ENCODE measurements around the gene DIS3L2.
A peak's percentile ranks its signal among the peaks of the same experiment; 100 is the strongest.

The DIS3L2 gene

GRCh38 chr2:232211743-232212686, 250.5 kb downstream of the DIS3L2 start:
- Mint-ChIP-seq H3K27me3 (no peaks in the 10 kb centered on the region), H3K27ac (ENCODE audit: low read depth) (no peak overlapping the region), H3K36me3 (ENCODE audit: insufficient read depth) (peaks cover 13% of the 10 kb centered on the region), H3K4me3 (no peak overlapping the region), H3K9me3 (no peaks in the 10 kb centered on the region), H3K4me1 (peaks cover 16% of the 10 kb centered on the region)
- ATAC-seq (replicated peaks; ENCODE audit: extremely low read depth, poor library complexity, severe bottlenecking) (no peak), DNase-seq (ENCODE audit: low spot score in 2 of 2) (no peak)

GRCh38 chr2:232213176-232213575, 251.7 kb downstream of the DIS3L2 start:
- Mint-ChIP-seq H3K4me3 (no peak overlapping the region), H3K27ac (ENCODE audit: low read depth) (no peak overlapping the region), H3K9me3 (no peaks in the 10 kb centered on the region), H3K4me1 (peaks cover 16% of the 10 kb centered on the region), H3K27me3 (no peaks in the 10 kb centered on the region), H3K36me3 (ENCODE audit: insufficient read depth) (peaks cover 14% of the 10 kb centered on the region)
- DNase-seq (ENCODE audit: low spot score in 2 of 2): no peak
- no peak for ATAC-seq (replicated peaks; ENCODE audit: extremely low read depth, poor library complexity, severe bottlenecking)

GRCh38 chr2:232214053-232214452, 252.5 kb downstream of the DIS3L2 start:
- no peak overlapping the region for H3K27ac Mint-ChIP-seq (ENCODE audit: low read depth)
- ATAC-seq (replicated peaks; ENCODE audit: extremely low read depth, poor library complexity, severe bottlenecking) (no peak), DNase-seq (ENCODE audit: low spot score in 2 of 2) (no peak)
- H3K4me3 Mint-ChIP-seq: no peak overlapping the region
- H3K4me1 Mint-ChIP-seq: peaks cover 22% of the 10 kb centered on the region
- no peaks in the 10 kb centered on the region for H3K9me3 Mint-ChIP-seq
- no peaks in the 10 kb centered on the region for H3K27me3 Mint-ChIP-seq
- peaks cover 14% of the 10 kb centered on the region for H3K36me3 Mint-ChIP-seq (ENCODE audit: insufficient read depth)

DNA sequence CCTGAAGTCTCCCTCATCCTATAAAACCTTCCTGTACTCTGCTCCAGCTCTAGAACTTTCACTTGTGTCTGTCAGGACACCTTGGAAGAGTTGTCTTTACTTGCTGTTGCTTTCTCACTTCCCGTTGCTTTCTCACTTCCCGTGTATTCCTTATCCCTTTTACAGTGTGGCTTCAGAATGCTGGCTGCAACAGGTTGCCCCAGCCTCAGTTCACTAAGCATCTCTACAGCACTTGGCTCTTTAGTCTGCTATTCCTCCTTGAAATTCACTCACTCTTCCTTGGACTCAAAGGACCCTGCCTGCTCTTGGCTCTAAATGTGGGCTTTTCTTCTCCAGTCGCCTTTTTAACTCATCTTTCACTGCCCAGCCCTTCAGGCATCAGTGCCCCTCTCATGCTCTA, 254.5 kb downstream of the DIS3L2 start:
- Mint-ChIP-seq H3K9me3 (no peaks in the 10 kb centered on the region), H3K27me3 (no peaks in the 10 kb centered on the region), H3K4me1 (peaks cover 30% of the 10 kb centered on the region), H3K27ac (ENCODE audit: low read depth) (no peak overlapping the region), H3K36me3 (ENCODE audit: insufficient read depth) (peaks cover 13% of the 10 kb centered on the region), H3K4me3 (no peak overlapping the region)
- DNase-seq (ENCODE audit: low spot score in 2 of 2): no peak
- ATAC-seq (replicated peaks; ENCODE audit: extremely low read depth, poor library complexity, severe bottlenecking): no peak

DNA sequence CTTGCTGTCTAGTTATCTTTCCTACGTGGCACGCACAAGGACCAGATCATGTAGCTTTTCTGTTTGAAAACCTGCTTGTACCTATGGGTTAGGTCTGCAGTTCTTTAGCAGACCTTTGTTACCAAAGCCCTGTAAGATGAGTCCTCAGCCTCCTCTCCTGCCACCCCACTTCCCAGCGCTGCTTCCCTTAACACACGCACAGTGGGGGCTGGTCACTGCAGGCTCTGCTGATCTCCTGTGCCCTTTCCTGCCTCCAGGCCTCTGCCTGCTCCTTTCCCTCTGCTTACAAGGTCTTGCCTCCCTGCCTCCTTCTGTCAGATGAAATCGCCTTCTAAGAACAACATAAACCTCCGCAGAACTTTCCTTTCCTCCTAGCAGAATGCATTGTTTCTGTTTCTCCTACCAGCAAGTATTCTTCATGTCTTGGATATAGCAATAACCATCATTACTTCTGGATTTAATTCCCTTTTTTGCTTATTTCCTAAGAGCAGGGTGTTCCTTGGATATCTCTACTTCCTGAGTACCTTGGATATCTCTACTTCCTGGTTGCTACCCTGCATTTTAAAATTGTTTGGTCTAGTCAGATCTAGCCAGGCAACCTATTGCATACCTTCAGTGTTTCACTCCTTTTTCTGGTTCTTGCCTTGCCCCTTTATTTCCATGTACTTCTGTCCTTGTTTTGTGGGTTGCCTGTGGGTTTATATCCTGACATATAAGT, 257.4 kb downstream of the DIS3L2 start:
- ATAC-seq (replicated peaks; ENCODE audit: extremely low read depth, poor library complexity, severe bottlenecking) (no peak), DNase-seq (ENCODE audit: low spot score in 2 of 2) (no peak)
- Mint-ChIP-seq H3K9me3 (no peaks in the 10 kb centered on the region), H3K36me3 (ENCODE audit: insufficient read depth) (peaks cover 10% of the 10 kb centered on the region), H3K4me3 (no peak overlapping the region), H3K27me3 (no peaks in the 10 kb centered on the region), H3K4me1 (peaks cover 21% of the 10 kb centered on the region), H3K27ac (ENCODE audit: low read depth) (peak overlapping the region; percentile 33)

- H3K4me3 Mint-ChIP-seq: no peak overlapping the region
- H3K9me3 Mint-ChIP-seq: no peaks in the 10 kb centered on the region
- H3K27me3 Mint-ChIP-seq: no peaks in the 10 kb centered on the region
- peak overlapping the region; percentile 33 for H3K27ac Mint-ChIP-seq (ENCODE audit: low read depth)
- DNase-seq (ENCODE audit: low spot score in 2 of 2): no peak
- ATAC-seq (replicated peaks; ENCODE audit: extremely low read depth, poor library complexity, severe bottlenecking): no peak
- H3K36me3 Mint-ChIP-seq (ENCODE audit: insufficient read depth): peaks cover 10% of the 10 kb centered on the region
- H3K4me1 Mint-ChIP-seq: peaks cover 21% of the 10 kb centered on the region
Measured at GRCh38 chr2:232219496-232219870, 258.0 kb downstream of the DIS3L2 start.

DNA sequence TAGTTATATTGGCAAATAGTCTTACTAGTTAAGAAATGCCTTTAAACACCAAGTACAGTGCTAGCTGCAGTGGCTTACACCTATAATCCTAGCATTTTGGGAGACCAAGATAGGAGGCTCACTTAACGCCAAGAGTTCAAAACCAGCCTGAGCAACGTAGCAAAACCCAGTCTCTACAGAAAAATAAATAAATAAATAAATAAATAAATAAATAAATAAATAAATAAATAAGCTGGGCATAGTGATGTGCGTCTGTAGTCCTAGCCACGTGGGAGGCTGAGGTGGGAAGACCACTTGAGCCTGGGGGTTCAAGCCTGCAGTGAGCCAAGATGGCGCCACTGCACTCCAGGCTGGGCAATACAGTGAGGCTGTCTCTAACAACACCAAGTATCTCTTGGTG, 258.4 kb downstream of the DIS3L2 start:
- H3K4me1 Mint-ChIP-seq: peaks cover 21% of the 10 kb centered on the region
- H3K27me3 Mint-ChIP-seq: no peaks in the 10 kb centered on the region
- peaks cover 10% of the 10 kb centered on the region for H3K36me3 Mint-ChIP-seq (ENCODE audit: insufficient read depth)
- H3K4me3 Mint-ChIP-seq: no peak overlapping the region
- DNase-seq (ENCODE audit: low spot score in 2 of 2): no peak
- ATAC-seq (replicated peaks; ENCODE audit: extremely low read depth, poor library complexity, severe bottlenecking): no peak
- no peaks in the 10 kb centered on the region for H3K9me3 Mint-ChIP-seq
- no peak overlapping the region for H3K27ac Mint-ChIP-seq (ENCODE audit: low read depth)

- Mint-ChIP-seq H3K27ac (ENCODE audit: low read depth) (no peak overlapping the region), H3K9me3 (no peaks in the 10 kb centered on the region), H3K4me1 (no peaks in the 10 kb centered on the region), H3K4me3 (no peak overlapping the region), H3K36me3 (ENCODE audit: insufficient read depth) (peaks cover 4% of the 10 kb centered on the region), H3K27me3 (no peaks in the 10 kb centered on the region)
- DNase-seq (ENCODE audit: low spot score in 2 of 2): no peak
- no peak for ATAC-seq (replicated peaks; ENCODE audit: extremely low read depth, poor library complexity, severe bottlenecking)
Measured at GRCh38 chr2:232225429-232225828, 263.9 kb downstream of the DIS3L2 start.

GRCh38 chr2:232225895-232226294, 264.4 kb downstream of the DIS3L2 start:
- H3K9me3 Mint-ChIP-seq: no peaks in the 10 kb centered on the region
- peaks cover 4% of the 10 kb centered on the region for H3K4me1 Mint-ChIP-seq
- DNase-seq (ENCODE audit: low spot score in 2 of 2): no peak
- no peaks in the 10 kb centered on the region for H3K27me3 Mint-ChIP-seq
- no peak overlapping the region for H3K27ac Mint-ChIP-seq (ENCODE audit: low read depth)
- H3K36me3 Mint-ChIP-seq (ENCODE audit: insufficient read depth): peaks cover 4% of the 10 kb centered on the region
- no peak overlapping the region for H3K4me3 Mint-ChIP-seq
- no peak for ATAC-seq (replicated peaks; ENCODE audit: extremely low read depth, poor library complexity, severe bottlenecking)

DNA sequence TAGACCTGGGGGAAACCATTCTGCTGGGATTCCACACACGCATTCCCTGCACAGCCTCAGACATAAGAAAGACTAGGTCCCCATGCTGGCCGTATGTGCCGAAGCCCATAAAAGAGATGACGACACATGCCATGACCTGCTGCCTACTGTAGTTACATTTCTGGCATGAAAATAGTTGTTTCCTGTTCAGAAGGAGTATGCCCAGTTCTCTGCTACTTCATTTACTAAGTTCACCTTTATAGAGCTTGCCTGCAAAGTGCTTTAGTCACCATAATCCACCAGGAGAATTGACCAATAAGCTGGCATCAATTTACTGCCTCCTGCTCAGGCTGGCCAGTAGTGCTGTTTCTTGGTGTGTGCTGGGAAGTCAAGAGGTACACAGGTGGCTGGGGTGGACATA, 266.8 kb downstream of the DIS3L2 start:
- no peaks in the 10 kb centered on the region for H3K27me3 Mint-ChIP-seq
- DNase-seq (ENCODE audit: low spot score in 2 of 2): no peak
- ATAC-seq (replicated peaks; ENCODE audit: extremely low read depth, poor library complexity, severe bottlenecking): no peak
- H3K4me3 Mint-ChIP-seq: no peak overlapping the region
- no peaks in the 10 kb centered on the region for H3K9me3 Mint-ChIP-seq
- H3K4me1 Mint-ChIP-seq: peaks cover 20% of the 10 kb centered on the region
- H3K36me3 Mint-ChIP-seq (ENCODE audit: insufficient read depth): no peaks in the 10 kb centered on the region
- H3K27ac Mint-ChIP-seq (ENCODE audit: low read depth): no peak overlapping the region

- no peak overlapping the region for H3K27ac Mint-ChIP-seq (ENCODE audit: low read depth)
- H3K4me1 Mint-ChIP-seq: peaks cover 20% of the 10 kb centered on the region
Measured at GRCh38 chr2:232228971-232229894, 267.7 kb downstream of the DIS3L2 start.

GRCh38 chr2:232229911-232230310, 268.4 kb downstream of the DIS3L2 start:
- Mint-ChIP-seq H3K9me3 (no peaks in the 10 kb centered on the region), H3K36me3 (ENCODE audit: insufficient read depth) (no peaks in the 10 kb centered on the region), H3K4me1 (peaks cover 20% of the 10 kb centered on the region), H3K27ac (ENCODE audit: low read depth) (no peak overlapping the region), H3K27me3 (no peaks in the 10 kb centered on the region), H3K4me3 (no peak overlapping the region)
- ATAC-seq (replicated peaks; ENCODE audit: extremely low read depth, poor library complexity, severe bottlenecking) (no peak), DNase-seq (ENCODE audit: low spot score in 2 of 2) (no peak)

More at GRCh38 chr2:232228971-232229894, 267.7 kb downstream of the DIS3L2 start:
- Mint-ChIP-seq H3K9me3 (no peaks in the 10 kb centered on the region), H3K27me3 (no peaks in the 10 kb centered on the region), H3K4me3 (no peak overlapping the region), H3K36me3 (ENCODE audit: insufficient read depth) (no peaks in the 10 kb centered on the region)
- DNase-seq (ENCODE audit: low spot score in 2 of 2) (no peak), ATAC-seq (replicated peaks; ENCODE audit: extremely low read depth, poor library complexity, severe bottlenecking) (no peak)
